ENCODE results near the gene AFF3. TPM values are rescaled to one million over a fixed set of nuclear protein-coding genes. Genes with fewer than 3 reads are reported as not detected.

AFF3 gene
- total RNA-seq, 1 experiment from 2014 or later: 0.61 TPM

DNA sequence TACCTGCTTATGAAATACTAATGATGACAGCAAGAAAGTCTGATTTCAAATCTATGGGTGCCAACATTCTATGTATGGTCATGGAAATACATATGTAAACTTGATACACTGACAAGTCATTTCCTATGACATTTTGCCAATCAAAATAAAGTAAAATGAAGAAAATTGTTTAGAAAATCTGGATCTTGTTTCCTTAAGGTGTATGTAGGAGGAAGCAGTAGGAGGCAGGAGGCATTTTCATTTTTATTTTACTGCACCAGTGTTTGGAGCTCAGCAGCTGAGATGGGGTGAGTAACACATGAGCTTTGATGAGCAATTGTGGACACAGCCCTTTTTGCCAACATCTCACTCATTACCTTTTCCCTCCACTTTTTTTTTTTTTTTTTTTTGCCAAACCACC lies 167.0 kb downstream of the AFF3 start:
- DNase-seq (ENCODE audit: low read depth, low spot score): no peak

DNA sequence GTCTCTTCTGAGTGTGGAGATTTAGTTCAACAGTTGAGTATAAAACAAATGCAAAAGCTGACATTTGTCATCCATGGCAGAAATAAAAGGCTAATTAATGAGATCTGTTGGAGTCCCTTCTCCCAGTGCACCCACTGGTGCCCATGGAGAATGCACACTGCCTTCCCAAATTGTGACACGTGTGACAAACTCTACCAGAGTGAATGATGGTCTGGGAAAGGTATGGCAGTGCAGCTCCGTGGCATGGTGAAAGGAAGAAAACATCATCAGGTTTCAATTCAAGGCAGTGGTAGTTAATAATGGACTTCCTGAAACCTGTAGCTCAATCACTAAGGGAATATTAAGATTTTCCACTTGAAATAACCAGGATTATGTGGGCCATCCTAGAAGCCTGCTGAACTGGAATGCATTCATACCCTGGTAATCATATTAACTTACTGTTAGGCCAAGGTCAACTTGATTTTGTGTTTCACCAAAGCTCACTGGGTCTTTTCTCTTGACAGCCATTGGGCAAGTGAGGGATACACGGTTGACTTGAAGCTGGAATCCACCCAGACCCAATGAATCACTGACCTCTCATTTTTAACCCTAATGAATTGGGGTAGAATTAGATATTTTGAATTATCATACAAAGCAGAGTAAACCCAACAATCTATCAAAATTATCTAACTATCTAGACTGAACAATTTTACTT lies 167.6 kb downstream of the AFF3 start:
- H3K27me3 ChIP-seq (ENCODE audit: insufficient read depth, low read length): peaks cover 80% of the 10 kb centered on the region
- H4K20me1 ChIP-seq (ENCODE audit: insufficient read depth): no peaks in the 10 kb centered on the region
- H3K27ac ChIP-seq (ENCODE audit: low read depth, low read length): no peak overlapping the region
- CTCF ChIA-PET: no interaction called here
- H3K4me3 ChIP-seq (replicated peaks in 1 of 2; ENCODE audit: low read depth in 1 of 2, low read length in 2 of 2): no peak overlapping the region
- DNase-seq (ENCODE audit: low read depth, low spot score) (no peak), ATAC-seq (no peak)
- no peak overlapping the region for H3K4me2 ChIP-seq (ENCODE audit: low read length)
- RAD21 ChIA-PET (ENCODE audit: low non-redundant PET in 1 of 2, low total read pairs in 2 of 2, uncharacterized antibody in 2 of 2, unreplicated experiment in 2 of 2): no interaction called here
- H3K4me1 ChIP-seq (ENCODE audit: control insufficient read depth in 1 of 2, insufficient read depth in 2 of 2, low read length in 2 of 2): no peaks in the 10 kb centered on the region
- no peaks in the 10 kb centered on the region for H3K9me2 ChIP-seq (ENCODE audit: insufficient read depth)
- H3K36me3 ChIP-seq (ENCODE audit: control insufficient read depth in 1 of 2, insufficient read depth in 2 of 2, low read length in 2 of 2): no peaks in the 10 kb centered on the region
- intact Hi-C loops (cut with micrococcal nuclease): no loop called here
- BruUV-seq (replicated peaks): no TSS peak
- H3K9me3 ChIP-seq (ENCODE audit: control insufficient read depth in 1 of 2, insufficient read depth in 1 of 2, low read depth in 1 of 2, low read length in 2 of 2): no peaks in the 10 kb centered on the region
- no peak overlapping the region for H2AFZ ChIP-seq (ENCODE audit: low read depth, low read length, poor library complexity, severe bottlenecking)
- no peaks in the 10 kb centered on the region for H3K79me2 ChIP-seq (ENCODE audit: insufficient read depth, low read length)
- H3K9ac ChIP-seq (ENCODE audit: low read length): no peak overlapping the region
- TF ChIP-seq TCF7L2 (IDR thresholded peaks at IDR 0.05; ENCODE audit: borderline replicate concordance, extremely low read depth, insufficient read depth, insufficient read length) (no peak), POLR2AphosphoS5 (IDR thresholded peaks at IDR 0.05; ENCODE audit: low read depth, low read length) (no peak), CEBPB (IDR thresholded peaks at IDR 0.05; ENCODE audit: low read depth) (no peak), EGR1 (IDR thresholded peaks at IDR 0.05; ENCODE audit: low read depth) (no peak), JUND (IDR thresholded peaks at IDR 0.05) (no peak)
- TF ChIP-seq, protein P1, sequence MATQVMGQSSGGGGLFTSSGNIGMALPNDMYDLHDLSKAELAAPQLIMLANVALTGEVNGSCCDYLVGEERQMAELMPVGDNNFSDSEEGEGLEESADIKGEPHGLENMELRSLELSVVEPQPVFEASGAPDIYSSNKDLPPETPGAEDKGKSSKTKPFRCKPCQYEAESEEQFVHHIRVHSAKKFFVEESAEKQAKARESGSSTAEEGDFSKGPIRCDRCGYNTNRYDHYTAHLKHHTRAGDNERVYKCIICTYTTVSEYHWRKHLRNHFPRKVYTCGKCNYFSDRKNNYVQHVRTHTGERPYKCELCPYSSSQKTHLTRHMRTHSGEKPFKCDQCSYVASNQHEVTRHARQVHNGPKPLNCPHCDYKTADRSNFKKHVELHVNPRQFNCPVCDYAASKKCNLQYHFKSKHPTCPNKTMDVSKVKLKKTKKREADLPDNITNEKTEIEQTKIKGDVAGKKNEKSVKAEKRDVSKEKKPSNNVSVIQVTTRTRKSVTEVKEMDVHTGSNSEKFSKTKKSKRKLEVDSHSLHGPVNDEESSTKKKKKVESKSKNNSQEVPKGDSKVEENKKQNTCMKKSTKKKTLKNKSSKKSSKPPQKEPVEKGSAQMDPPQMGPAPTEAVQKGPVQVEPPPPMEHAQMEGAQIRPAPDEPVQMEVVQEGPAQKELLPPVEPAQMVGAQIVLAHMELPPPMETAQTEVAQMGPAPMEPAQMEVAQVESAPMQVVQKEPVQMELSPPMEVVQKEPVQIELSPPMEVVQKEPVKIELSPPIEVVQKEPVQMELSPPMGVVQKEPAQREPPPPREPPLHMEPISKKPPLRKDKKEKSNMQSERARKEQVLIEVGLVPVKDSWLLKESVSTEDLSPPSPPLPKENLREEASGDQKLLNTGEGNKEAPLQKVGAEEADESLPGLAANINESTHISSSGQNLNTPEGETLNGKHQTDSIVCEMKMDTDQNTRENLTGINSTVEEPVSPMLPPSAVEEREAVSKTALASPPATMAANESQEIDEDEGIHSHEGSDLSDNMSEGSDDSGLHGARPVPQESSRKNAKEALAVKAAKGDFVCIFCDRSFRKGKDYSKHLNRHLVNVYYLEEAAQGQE (IDR thresholded peaks at IDR 0.05; ENCODE audit: low read depth): no peak
- POLR2A ChIA-PET: no interaction called here

More for the DNA sequence above, 167.0 kb downstream of the AFF3 start:
- ChIA-PET POLR2A (no interaction called here), RAD21 (ENCODE audit: low non-redundant PET in 1 of 2, low total read pairs in 2 of 2, uncharacterized antibody in 2 of 2, unreplicated experiment in 2 of 2) (no interaction called here), CTCF (no interaction called here)
- Histone ChIP-seq H3K27ac (ENCODE audit: low read depth, low read length) (no peak overlapping the region), H3K9me2 (ENCODE audit: insufficient read depth) (no peaks in the 10 kb centered on the region), H3K27me3 (ENCODE audit: insufficient read depth, low read length) (peaks cover 78% of the 10 kb centered on the region), H3K9me3 (ENCODE audit: control insufficient read depth in 1 of 2, insufficient read depth in 1 of 2, low read depth in 1 of 2, low read length in 2 of 2) (no peaks in the 10 kb centered on the region), H3K79me2 (ENCODE audit: insufficient read depth, low read length) (no peaks in the 10 kb centered on the region), H4K20me1 (ENCODE audit: insufficient read depth) (no peaks in the 10 kb centered on the region), H3K4me3 (replicated peaks in 1 of 2; ENCODE audit: low read depth in 1 of 2, low read length in 2 of 2) (no peak overlapping the region), H3K4me2 (ENCODE audit: low read length) (no peak overlapping the region), H3K36me3 (ENCODE audit: control insufficient read depth in 1 of 2, insufficient read depth in 2 of 2, low read length in 2 of 2) (no peaks in the 10 kb centered on the region), H3K4me1 (ENCODE audit: control insufficient read depth in 1 of 2, insufficient read depth in 2 of 2, low read length in 2 of 2) (no peaks in the 10 kb centered on the region), H2AFZ (ENCODE audit: low read depth, low read length, poor library complexity, severe bottlenecking) (no peak overlapping the region), H3K9ac (ENCODE audit: low read length) (no peak overlapping the region)
- intact Hi-C loops (cut with micrococcal nuclease): no loop called here
- BruUV-seq (replicated peaks): no TSS peak
- no peak for TF ChIP-seq FOSL1 (IDR thresholded peaks at IDR 0.05; ENCODE audit: low read depth)
- TF ChIP-seq, protein P2, sequence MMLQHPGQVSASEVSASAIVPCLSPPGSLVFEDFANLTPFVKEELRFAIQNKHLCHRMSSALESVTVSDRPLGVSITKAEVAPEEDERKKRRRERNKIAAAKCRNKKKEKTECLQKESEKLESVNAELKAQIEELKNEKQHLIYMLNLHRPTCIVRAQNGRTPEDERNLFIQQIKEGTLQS (IDR thresholded peaks at IDR 0.05): no peak
- TF ChIP-seq, protein P3, sequence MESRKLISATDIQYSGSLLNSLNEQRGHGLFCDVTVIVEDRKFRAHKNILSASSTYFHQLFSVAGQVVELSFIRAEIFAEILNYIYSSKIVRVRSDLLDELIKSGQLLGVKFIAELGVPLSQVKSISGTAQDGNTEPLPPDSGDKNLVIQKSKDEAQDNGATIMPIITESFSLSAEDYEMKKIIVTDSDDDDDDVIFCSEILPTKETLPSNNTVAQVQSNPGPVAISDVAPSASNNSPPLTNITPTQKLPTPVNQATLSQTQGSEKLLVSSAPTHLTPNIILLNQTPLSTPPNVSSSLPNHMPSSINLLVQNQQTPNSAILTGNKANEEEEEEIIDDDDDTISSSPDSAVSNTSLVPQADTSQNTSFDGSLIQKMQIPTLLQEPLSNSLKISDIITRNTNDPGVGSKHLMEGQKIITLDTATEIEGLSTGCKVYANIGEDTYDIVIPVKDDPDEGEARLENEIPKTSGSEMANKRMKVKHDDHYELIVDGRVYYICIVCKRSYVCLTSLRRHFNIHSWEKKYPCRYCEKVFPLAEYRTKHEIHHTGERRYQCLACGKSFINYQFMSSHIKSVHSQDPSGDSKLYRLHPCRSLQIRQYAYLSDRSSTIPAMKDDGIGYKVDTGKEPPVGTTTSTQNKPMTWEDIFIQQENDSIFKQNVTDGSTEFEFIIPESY (IDR thresholded peaks at IDR 0.05; ENCODE audit: extremely low read depth, insufficient replicate concordance, low read length): no peak
- ATAC-seq: no peak

All from HCT116 (cell line).